ENCODE measurements around the gene FPGS. TPM values are rescaled to one million over a fixed set of nuclear protein-coding genes. Genes with fewer than 3 reads are reported as not detected.

The FPGS gene
- total RNA-seq, 4 donors from 2014 or later: 87.1 to 167 (median 99.5) TPM

- DNase-seq (ENCODE audit: low spot score) (no peak), ATAC-seq (ENCODE audit: low FRiP score) (no peak)
- TF ChIP-seq, protein P1, sequence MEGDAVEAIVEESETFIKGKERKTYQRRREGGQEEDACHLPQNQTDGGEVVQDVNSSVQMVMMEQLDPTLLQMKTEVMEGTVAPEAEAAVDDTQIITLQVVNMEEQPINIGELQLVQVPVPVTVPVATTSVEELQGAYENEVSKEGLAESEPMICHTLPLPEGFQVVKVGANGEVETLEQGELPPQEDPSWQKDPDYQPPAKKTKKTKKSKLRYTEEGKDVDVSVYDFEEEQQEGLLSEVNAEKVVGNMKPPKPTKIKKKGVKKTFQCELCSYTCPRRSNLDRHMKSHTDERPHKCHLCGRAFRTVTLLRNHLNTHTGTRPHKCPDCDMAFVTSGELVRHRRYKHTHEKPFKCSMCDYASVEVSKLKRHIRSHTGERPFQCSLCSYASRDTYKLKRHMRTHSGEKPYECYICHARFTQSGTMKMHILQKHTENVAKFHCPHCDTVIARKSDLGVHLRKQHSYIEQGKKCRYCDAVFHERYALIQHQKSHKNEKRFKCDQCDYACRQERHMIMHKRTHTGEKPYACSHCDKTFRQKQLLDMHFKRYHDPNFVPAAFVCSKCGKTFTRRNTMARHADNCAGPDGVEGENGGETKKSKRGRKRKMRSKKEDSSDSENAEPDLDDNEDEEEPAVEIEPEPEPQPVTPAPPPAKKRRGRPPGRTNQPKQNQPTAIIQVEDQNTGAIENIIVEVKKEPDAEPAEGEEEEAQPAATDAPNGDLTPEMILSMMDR (IDR thresholded peaks at IDR 0.05): no peak
Observed at GRCh38 chr9:127791085-127791484, 11.6 kb upstream of the FPGS start.

DNA sequence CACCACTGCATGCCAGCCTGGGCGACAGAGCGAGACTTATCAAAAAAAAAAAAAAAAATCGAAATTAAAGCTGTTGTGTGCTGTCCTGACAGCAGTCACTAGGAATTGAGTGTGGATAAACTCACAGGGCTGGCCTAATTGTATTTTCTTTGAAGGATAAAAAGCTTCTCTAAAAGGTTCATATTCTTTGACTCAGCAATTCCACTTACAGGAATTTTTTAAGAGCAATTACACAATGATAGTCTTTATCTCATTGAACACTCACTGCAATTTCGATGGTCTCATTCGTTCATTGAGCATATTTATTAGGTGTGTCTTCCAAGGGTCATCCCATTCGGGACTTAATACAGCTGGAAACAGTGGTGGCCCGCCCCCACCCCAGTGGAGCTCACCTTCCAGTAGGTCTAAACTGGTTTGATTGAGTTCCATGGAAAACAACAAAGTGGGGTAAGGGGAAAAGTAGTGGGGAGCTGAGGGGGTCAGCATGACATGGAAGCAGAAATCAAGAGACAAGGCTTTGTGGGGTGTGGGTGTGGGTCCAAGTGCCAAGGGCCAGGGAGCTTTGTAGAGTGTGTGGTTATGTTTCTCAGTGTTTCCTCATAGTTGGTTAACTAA, 10.2 kb upstream of the FPGS start:
- TF ChIP-seq, protein P1 (IDR thresholded peaks at IDR 0.05): no peak
- ATAC-seq (ENCODE audit: low FRiP score): peak; percentile 43
- no peak for DNase-seq (ENCODE audit: low spot score)

- no peak for DNase-seq (ENCODE audit: low spot score)
- TF ChIP-seq, protein P1 (IDR thresholded peaks at IDR 0.05): no peak
- ATAC-seq (ENCODE audit: low FRiP score): no peak
Observed at GRCh38 chr9:127793093-127793708, 9.5 kb upstream of the FPGS start.

DNA sequence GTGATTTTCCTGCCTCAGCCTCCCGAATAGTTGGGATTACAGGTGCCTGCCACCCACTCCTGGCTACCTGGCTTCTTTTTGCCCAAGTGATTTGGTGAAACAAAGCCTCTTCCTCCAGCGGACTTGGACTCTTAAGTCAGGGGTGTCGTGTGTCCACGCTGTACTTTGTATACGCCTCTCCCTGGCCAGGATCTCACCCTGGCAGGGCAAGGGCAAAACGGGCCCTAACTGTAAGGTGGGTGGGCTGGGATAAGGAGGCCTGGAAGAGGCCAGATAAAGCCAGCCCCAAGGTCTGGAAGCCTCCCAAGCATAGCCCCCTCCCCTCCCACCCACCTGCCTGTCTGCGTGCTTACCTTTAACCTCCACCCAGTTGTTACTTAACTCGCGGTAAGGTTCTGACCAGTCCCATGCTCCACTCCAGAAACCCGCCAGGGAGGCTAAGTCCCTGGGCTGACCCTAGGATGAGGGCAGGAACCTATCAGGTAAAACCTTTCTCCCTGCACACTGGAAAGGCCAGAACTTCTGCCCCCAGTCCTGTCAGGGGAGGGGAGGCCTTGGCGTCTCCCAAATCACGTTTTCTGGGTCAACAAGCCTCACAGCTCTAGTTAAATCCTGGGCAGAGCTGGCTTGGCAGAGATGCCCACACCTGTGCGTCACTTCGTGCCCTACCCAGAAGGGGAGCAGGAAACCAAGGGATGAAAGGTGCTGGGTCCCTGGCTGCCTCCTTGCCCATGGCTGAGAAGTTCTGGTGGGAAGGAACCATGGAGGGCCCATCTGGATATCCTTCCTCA, 8.5 kb upstream of the FPGS start:
- DNase-seq (ENCODE audit: low spot score) (no peak), ATAC-seq (ENCODE audit: low FRiP score) (no peak)
- TF ChIP-seq, protein P1 (IDR thresholded peaks at IDR 0.05): no peak

GRCh38 chr9:127796225-127796813, 6.4 kb upstream of the FPGS start:
- ATAC-seq (ENCODE audit: low FRiP score) (peak; percentile 13), DNase-seq (ENCODE audit: low spot score) (no peak)
- TF ChIP-seq, protein P1 (IDR thresholded peaks at IDR 0.05): no peak

DNA sequence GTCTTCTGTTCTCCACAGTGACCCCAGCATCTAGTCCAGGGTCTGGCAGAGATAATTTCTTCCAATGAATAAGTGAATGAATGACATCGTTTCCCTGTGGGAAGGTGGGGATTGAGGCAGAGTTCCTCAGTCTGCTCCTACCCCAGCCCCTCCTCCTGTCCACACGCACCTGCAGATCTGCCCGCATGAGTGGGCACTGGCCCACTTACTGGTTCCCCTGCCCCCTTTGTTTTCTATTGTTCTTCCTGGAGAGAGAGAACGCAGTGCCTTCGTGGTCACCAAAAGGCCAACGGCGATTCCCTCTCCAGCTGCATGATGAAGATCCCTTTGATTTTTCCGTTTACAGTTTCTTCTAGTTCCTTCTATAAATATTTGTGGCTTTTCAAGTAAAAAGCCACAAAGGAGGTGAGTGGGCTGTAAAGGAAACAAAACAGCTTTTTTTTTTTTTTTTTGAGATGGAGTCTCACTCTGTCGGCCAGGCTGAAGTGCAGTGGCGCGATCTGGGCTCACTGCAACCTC, 5.8 kb upstream of the FPGS start:
- TF ChIP-seq, protein P1 (IDR thresholded peaks at IDR 0.05): no peak
- ATAC-seq (ENCODE audit: low FRiP score) (no peak), DNase-seq (ENCODE audit: low spot score) (no peak)

Data from omental fat pad (tissue), 4 donors.